ENCODE data around the gene PBX1.

The PBX1 gene

GRCh38 chr1:164619006-164619784 lies 60.2 kb downstream of the PBX1 start:
- no peak for DNase-seq

GRCh38 chr1:164622068-164622845 lies 63.3 kb downstream of the PBX1 start:
- peak; percentile 33 for DNase-seq

GRCh38 chr1:164623805-164624204 lies 64.8 kb downstream of the PBX1 start:
- no peak for DNase-seq

GRCh38 chr1:164624400-164624799 lies 65.4 kb downstream of the PBX1 start:
- DNase-seq: peak; percentile 53

- no peak for DNase-seq
Observed at GRCh38 chr1:164625004-164625617, 66.1 kb downstream of the PBX1 start.

GRCh38 chr1:164628772-164629171 lies 69.8 kb downstream of the PBX1 start:
- no peak for DNase-seq

GRCh38 chr1:164629971-164630370 lies 71.0 kb downstream of the PBX1 start:
- DNase-seq: no peak

- no peak for DNase-seq
Observed at GRCh38 chr1:164630626-164631396, 71.8 kb downstream of the PBX1 start.

- no peak for DNase-seq
Observed at GRCh38 chr1:164631751-164632150, 72.8 kb downstream of the PBX1 start.

GRCh38 chr1:164633997-164634396 lies 75.0 kb downstream of the PBX1 start:
- no peak for DNase-seq

- DNase-seq: no peak
Observed at GRCh38 chr1:164635059-164635802, 76.2 kb downstream of the PBX1 start.

GRCh38 chr1:164635803-164636731 lies 77.1 kb downstream of the PBX1 start:
- no peak for DNase-seq

- DNase-seq: no peak
Observed at GRCh38 chr1:164636757-164637156, 77.8 kb downstream of the PBX1 start.

- DNase-seq: peak; percentile 79
Observed at GRCh38 chr1:164637461-164638375, 78.7 kb downstream of the PBX1 start.

GRCh38 chr1:164638492-164639202 lies 79.7 kb downstream of the PBX1 start:
- DNase-seq: no peak

GRCh38 chr1:164640686-164641352 lies 81.8 kb downstream of the PBX1 start:
- no peak for DNase-seq

GRCh38 chr1:164641353-164641730 lies 82.4 kb downstream of the PBX1 start:
- DNase-seq: no peak

GRCh38 chr1:164643018-164643417 lies 84.0 kb downstream of the PBX1 start:
- DNase-seq: no peak

- no peak for DNase-seq
Observed at GRCh38 chr1:164644268-164644667, 85.3 kb downstream of the PBX1 start.

All from fibroblast of upper back skin (primary cell).